SW 1271 (cell line): Measurements from ENCODE around the gene AGBL1.
A peak's percentile ranks its signal among the peaks of the same experiment; 100 is the strongest.

Experiments used
- DNase-seq, 2 experiments: peaks; one replicate each; lab custom pipeline; 2025; lab: John Stamatoyannopoulos, UW

AGBL1 gene

DNA sequence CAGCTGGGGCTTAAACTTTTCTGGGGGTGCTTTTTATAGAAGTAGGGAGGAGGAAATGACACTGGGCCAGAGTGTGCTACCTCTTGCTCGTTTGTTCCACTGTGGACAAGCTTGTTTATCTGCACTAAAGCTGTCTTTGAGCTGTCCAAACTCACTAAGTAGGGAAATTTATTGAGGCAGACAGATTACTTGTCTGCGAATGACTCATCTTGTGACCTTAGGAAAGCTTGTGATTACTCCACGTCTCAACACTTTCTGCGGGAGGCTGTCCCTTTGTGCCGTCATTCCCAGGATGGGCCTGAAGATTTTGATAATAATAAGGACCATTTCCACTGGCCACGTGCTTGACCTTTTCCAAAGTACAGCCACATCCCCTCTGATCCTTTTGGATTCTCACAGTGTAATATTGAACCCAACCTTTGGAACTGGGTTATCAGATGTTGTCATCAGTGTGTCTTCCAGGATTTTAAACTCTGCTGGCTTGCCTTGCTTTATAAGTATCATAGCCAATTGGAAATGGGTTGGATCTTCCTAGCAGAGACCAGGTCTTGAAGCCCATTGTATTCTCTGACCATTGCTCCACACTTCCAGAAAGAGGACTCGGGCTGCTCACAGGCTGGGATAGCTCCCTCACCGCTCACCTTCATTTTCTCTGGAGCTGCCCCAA is 84.7 kb downstream of the AGBL1 start:
- no peak for DNase-seq

- DNase-seq = no peak
Observed at GRCh38 chr15:86165265-86166211, 85.9 kb downstream of the AGBL1 start.

GRCh38 chr15:86167841-86168240 is 88.2 kb downstream of the AGBL1 start:
- no peak for DNase-seq

- DNase-seq = no peak
Observed at GRCh38 chr15:86178845-86179244, 99.2 kb downstream of the AGBL1 start.

GRCh38 chr15:86183596-86184491 is 104.2 kb downstream of the AGBL1 start:
- no peak for DNase-seq

- DNase-seq = no peak
Observed at GRCh38 chr15:86193716-86194380, 114.2 kb downstream of the AGBL1 start.

DNA sequence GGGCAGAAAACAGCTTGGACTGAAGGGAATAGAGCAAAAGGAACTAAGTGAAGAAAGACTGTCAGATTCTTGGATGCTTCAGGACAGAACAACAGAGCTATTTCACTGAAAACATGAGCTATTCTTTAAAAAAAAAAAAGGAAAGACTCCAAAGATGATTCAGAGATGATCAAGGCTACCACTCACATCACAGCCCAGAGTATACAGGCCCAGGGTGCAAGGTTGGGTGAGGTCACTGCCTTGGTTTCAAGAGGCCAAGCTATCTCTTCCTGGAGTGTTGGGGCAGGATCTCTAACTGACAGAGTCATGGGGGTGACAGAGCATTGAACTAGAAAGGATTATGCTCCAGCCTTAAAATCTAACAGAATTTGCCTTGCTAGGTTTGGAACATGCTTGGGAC is 118.1 kb downstream of the AGBL1 start:
- DNase-seq = no peak

DNA sequence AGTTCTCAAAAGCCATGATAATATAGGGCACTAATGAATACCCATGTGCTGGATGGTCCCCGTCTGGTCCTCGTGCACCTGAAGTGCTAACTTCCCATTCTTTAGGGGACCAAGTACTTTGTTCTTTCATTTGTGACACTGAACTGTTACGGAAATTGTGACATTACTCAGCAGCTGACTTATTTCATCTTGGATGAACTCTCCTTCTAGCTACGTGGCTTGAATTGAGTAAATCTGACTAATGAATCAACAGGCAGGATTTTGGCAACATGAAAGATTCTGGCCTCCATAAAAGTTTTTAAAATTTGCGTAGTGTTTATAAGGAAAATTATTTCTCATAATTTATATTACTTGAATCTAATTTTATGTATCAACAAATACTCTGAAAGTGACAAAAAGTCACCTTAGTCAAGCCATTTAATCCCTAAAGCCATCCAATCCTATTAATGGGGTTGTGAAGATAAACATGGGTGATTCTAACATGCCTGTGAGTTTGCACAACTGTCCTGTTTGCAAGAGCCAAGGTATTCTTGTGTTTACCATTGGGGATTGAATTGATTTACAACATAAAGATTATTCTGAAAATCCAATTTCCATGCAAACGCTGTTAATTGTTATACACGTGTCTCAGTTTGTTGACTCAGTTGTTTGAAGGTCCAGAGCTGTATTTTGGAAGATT is 119.9 kb downstream of the AGBL1 start:
- no peak for DNase-seq

GRCh38 chr15:86201313-86202008 is 121.8 kb downstream of the AGBL1 start:
- no peak for DNase-seq

GRCh38 chr15:86203462-86203861 is 123.8 kb downstream of the AGBL1 start:
- no peak for DNase-seq

DNA sequence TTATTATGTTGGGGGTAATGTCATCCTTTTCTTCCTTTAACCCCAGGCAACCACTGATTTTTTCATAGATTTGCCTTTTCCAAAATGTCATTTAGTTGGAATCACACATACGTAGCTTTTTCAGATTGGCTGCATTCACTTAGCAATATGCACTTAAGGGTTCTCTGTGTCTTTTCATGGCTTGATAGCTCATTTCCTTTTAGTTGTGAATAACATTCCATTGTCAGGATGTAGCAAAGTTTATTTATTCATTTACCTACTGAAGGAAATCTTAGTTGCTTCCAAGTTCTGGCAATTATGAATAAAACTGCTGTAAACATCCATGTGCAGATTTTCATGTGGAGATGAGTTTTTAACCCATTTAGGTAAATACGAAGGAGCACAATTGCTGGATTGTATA is 125.4 kb downstream of the AGBL1 start:
- DNase-seq = no peak

DNA sequence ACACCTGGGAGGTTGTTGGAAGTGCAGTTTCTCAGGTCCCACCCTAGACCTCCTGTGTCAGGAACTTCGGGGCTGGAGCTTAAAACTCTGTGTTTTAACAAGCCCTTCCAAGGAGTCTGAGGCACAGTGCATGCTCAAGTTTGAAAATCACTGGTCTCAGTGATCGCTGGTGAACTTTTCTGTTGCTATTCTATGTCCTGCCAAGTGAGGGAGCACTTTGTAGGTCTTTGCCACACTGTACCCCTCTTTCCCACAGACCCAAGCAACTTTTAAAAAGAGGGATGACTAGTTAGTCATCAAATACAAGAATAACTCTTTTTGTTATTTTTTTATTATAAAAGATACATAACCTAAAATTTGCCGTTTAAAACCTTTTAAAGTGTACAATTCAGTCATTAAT is 133.7 kb downstream of the AGBL1 start:
- DNase-seq = no peak

DNA sequence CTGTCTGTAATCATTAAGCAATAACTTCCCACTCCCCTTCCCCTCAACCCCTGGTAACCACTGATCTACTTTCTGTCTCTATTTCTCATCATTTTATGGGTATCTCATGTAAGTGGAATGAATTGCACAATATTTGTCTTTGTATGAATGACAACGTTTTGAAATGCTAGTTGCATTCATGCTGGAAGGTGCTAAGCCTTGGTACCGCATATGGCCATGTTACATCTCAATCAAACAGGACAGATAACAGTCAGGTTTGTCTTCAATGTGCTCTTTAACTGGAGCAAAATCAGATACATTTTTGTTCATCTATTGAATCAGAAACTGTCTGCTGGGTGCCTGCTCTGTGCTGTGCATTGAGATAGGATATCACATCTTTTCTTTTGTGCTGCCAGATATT is 134.2 kb downstream of the AGBL1 start:
- no peak for DNase-seq

DNA sequence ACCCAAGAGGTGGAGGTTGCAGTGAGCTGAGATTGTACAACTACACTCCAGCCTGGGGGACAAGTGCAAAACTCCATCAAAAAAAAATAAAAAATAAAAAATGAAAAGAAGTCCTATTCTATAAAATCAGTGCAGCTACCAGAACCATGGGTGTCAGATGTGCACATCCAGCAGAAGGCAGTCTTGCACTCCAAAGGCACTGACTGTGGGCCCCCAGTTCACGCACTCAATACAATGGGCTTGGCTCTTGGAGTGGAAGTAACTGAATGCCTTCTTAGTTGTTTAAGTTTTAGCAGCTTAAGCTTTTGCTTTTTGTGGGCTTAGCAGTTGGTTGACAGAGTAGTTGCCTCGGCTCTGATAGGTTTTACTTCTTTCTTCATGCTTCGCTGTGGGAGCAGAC is 141.4 kb downstream of the AGBL1 start:
- DNase-seq = no peak

- DNase-seq = no peak
Observed at GRCh38 chr15:86229306-86229705, 149.6 kb downstream of the AGBL1 start.

- no peak for DNase-seq
Observed at GRCh38 chr15:86229936-86230335, 150.3 kb downstream of the AGBL1 start.

- peak in 1 of 2 experiments; percentile 22 for DNase-seq
Observed at GRCh38 chr15:86231864-86232721, 152.4 kb downstream of the AGBL1 start.

- DNase-seq = no peak
Observed at GRCh38 chr15:86235667-86236066, 156.0 kb downstream of the AGBL1 start.

- no peak for DNase-seq
Observed at GRCh38 chr15:86236356-86237110, 156.9 kb downstream of the AGBL1 start.
